ENCODE data around the gene GPR143.

GRCh38 chrX:9701790-9702189 is 63.9 kb downstream of the GPR143 start:
- no peak for TF ChIP-seq CTCF (IDR thresholded peaks at IDR 0.05)
- no peak for TF ChIP-seq POLR2A (IDR thresholded peaks at IDR 0.05; ENCODE audit: low read depth)
